HCT116 (cell line): ENCODE measurements around the gene MAGEF1.

ENCODE experiments used
- CTCF ChIP-seq, 3 experiments: fragments of 200-600 bp in 1 of 3; sonication (generic) in 1 of 3; IDR thresholded peaks in 2 of 3; conservative IDR thresholded peaks in 1 of 3; 2 replicates each; pipeline ENCODE4 v1.5.1; 2012 to 2017; ENCODE audit warnings: low read depth in 2 of 3, low read length in 2 of 3, antibody characterized with exemption in 1 of 3, borderline replicate concordance in 1 of 3, control low read depth in 1 of 3, mild to moderate bottlenecking in 1 of 3, mixed read lengths in 1 of 3, mixed run types in 1 of 3, moderate library complexity in 1 of 3; ENCODE audit not compliant: insufficient read depth in 1 of 3
- FOSL1 ChIP-seq: IDR thresholded peaks from 2 replicates; pipeline ENCODE4 v1.6.1; 2012; ENCODE audit warnings: low read depth
- POLR2A ChIP-seq: IDR thresholded peaks from 2 replicates; pipeline ENCODE4 v1.7.0; 2011; ENCODE audit warnings: borderline replicate concordance; ENCODE audit not compliant: insufficient read depth, insufficient read length; ENCODE audit errors: extremely low read depth
- RAD21 ChIP-seq: IDR thresholded peaks from 2 replicates; pipeline ENCODE4 v1.6.1; 2012; ENCODE audit warnings: low read depth, mild to moderate bottlenecking
- REST ChIP-seq: IDR thresholded peaks from 2 replicates; pipeline ENCODE4 v1.6.1; 2012; ENCODE audit warnings: low read depth
- YY1 ChIP-seq: IDR thresholded peaks from 2 replicates; pipeline ENCODE4 v1.6.1; 2011; ENCODE audit warnings: low read length, low read depth, moderate library complexity, mild to moderate bottlenecking; ENCODE audit not compliant: insufficient replicate concordance; ENCODE audit errors: extremely low read depth

- TF ChIP-seq CTCF (IDR thresholded peaks at IDR 0.05 in 2 of 3, conservative IDR thresholded peaks at IDR 0.05 in 1 of 3; ENCODE audit: borderline replicate concordance in 1 of 3, insufficient read depth in 1 of 3, low read depth in 2 of 3, low read length in 2 of 3) (no peak), POLR2A (no peak), REST (no peak), RAD21 (no peak), YY1 (no peak), FOSL1 (no peak)
Measured at GRCh38 chr3:184733181-184733580, 21.3 kb upstream of the MAGEF1 start.
